ENCODE results near the gene ADGRB3.
"Not testable (repeated sequence)": the region's sequence is repeated elsewhere in the genome, so short reads cannot be mapped to it uniquely, and the experiment has no call there.

ADGRB3 gene

GRCh38 chr6:69285054-69285453, 650.0 kb downstream of the ADGRB3 start:
- no peak for DNase-seq

GRCh38 chr6:69286331-69286730, 651.2 kb downstream of the ADGRB3 start:
- no peak for DNase-seq

GRCh38 chr6:69288198-69288597, 653.1 kb downstream of the ADGRB3 start:
- DNase-seq, result not testable (repeated sequence)

- no peak for DNase-seq
These were observed 654.8 kb downstream of the ADGRB3 start for GRCh38 chr6:69289689-69290495.

- DNase-seq, result no peak
These were observed 658.4 kb downstream of the ADGRB3 start for GRCh38 chr6:69293471-69293870.

GRCh38 chr6:69294407-69294806, 659.3 kb downstream of the ADGRB3 start:
- DNase-seq, result no peak

- DNase-seq, result no peak
These were observed 659.8 kb downstream of the ADGRB3 start for GRCh38 chr6:69294862-69295261.

GRCh38 chr6:69303382-69303781, 668.3 kb downstream of the ADGRB3 start:
- no peak for DNase-seq

GRCh38 chr6:69305456-69305855, 670.4 kb downstream of the ADGRB3 start:
- no peak for DNase-seq

GRCh38 chr6:69308584-69308983, 673.5 kb downstream of the ADGRB3 start:
- no peak for DNase-seq

GRCh38 chr6:69311888-69312287, 676.8 kb downstream of the ADGRB3 start:
- DNase-seq, result no peak

GRCh38 chr6:69314001-69314400, 678.9 kb downstream of the ADGRB3 start:
- no peak for DNase-seq

GRCh38 chr6:69314531-69314930, 679.4 kb downstream of the ADGRB3 start:
- no peak for DNase-seq

GRCh38 chr6:69331886-69332285, 696.8 kb downstream of the ADGRB3 start:
- DNase-seq, result no peak

- no peak for DNase-seq
These were observed 702.2 kb downstream of the ADGRB3 start for GRCh38 chr6:69337311-69337710.

- DNase-seq, result no peak
These were observed 703.5 kb downstream of the ADGRB3 start for GRCh38 chr6:69338431-69339162.

- no peak for DNase-seq
These were observed 704.1 kb downstream of the ADGRB3 start for GRCh38 chr6:69339163-69339550.

GRCh38 chr6:69340196-69340595, 705.1 kb downstream of the ADGRB3 start:
- no peak for DNase-seq

- DNase-seq, result no peak
These were observed 708.8 kb downstream of the ADGRB3 start for GRCh38 chr6:69343851-69344250.

GRCh38 chr6:69349771-69350170, 714.7 kb downstream of the ADGRB3 start:
- no peak for DNase-seq

- DNase-seq, result no peak
These were observed 727.1 kb downstream of the ADGRB3 start for GRCh38 chr6:69362209-69362608.

GRCh38 chr6:69366831-69367230, 731.7 kb downstream of the ADGRB3 start:
- DNase-seq, result no peak

GRCh38 chr6:69368613-69369012, 733.5 kb downstream of the ADGRB3 start:
- no peak for DNase-seq

GRCh38 chr6:69370763-69371162, 735.7 kb downstream of the ADGRB3 start:
- no peak for DNase-seq
